Measurements from ENCODE around the gene HSPA12B. TPM values are rescaled to one million over a fixed set of nuclear protein-coding genes. Genes with fewer than 3 reads are reported as not detected.
A peak's percentile ranks its signal among the peaks of the same experiment; 100 is the strongest.

The HSPA12B gene
- total and polyA plus RNA-seq, 7 donors = 0.69 to 10.5 (median 6.1) TPM

GRCh38 chr20:3800878-3801260 lies 68.4 kb downstream of the HSPA12B start:
- Histone ChIP-seq H3K27me3 (no peaks in the 10 kb centered on the region), H3K27ac (peak overlapping the region in 1 of 4 donors; percentile 53), H3K4me1 (peaks cover 0 to 53% (median 46%) of the 10 kb centered on the region in 4 donors), H3K36me3 (peaks cover 11 to 70% (median 47%) of the 10 kb centered on the region in 4 donors), H3K4me3 (no peak overlapping the region), H3K9me3 (no peaks in the 10 kb centered on the region)
- TF ChIP-seq CTCF (IDR thresholded peaks at IDR 0.05) (no peak), POLR2A (IDR thresholded peaks at IDR 0.05) (no peak), EP300 (IDR thresholded peaks at IDR 0.05) (no peak), POLR2AphosphoS5 (IDR thresholded peaks at IDR 0.05) (no peak)
- WGBS, 2 donors = 95 to 96% methylated on average over 8 of the region's 8 CpGs
- intact Hi-C loops (cut with DNase I) = no loop called here
- no peak for DNase-seq

DNA sequence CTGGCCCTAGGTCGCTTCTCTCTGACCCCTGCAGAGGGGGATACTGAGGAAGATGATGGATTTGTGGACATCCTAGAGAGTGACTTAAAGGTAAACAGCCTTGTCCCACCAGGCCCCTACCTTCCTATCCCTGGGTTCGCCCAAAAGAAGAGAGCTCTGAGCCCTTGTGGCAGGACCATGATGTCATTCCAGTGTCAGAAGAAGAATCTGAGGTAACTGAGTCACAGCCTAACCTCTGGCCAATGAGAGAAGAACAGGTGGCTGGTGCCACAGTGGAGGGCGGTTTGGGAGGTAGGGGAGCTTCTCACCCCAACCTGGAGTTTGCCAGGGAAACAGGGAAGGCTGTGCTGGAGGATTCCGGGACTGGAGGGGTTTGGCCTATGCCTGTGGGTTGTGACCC lies 68.8 kb downstream of the HSPA12B start:
- no peak overlapping the region for H3K4me3 ChIP-seq
- H3K27me3 ChIP-seq = no peaks in the 10 kb centered on the region
- no peak for DNase-seq
- H3K9me3 ChIP-seq = no peaks in the 10 kb centered on the region
- intact Hi-C loops (cut with DNase I) = no loop called here
- peak overlapping the region in 1 of 4 donors; percentile 2 for H3K27ac ChIP-seq
- 95 to 98% methylated on average over 4 of the region's 4 CpGs for WGBS, 2 donors
- H3K36me3 ChIP-seq = peaks cover 11 to 70% (median 47%) of the 10 kb centered on the region in 4 donors
- TF ChIP-seq EP300 (IDR thresholded peaks at IDR 0.05) (no peak), POLR2A (IDR thresholded peaks at IDR 0.05) (no peak), POLR2AphosphoS5 (IDR thresholded peaks at IDR 0.05) (no peak), CTCF (IDR thresholded peaks at IDR 0.05) (no peak)
- H3K4me1 ChIP-seq = peaks cover 0 to 56% (median 50%) of the 10 kb centered on the region in 4 donors

DNA sequence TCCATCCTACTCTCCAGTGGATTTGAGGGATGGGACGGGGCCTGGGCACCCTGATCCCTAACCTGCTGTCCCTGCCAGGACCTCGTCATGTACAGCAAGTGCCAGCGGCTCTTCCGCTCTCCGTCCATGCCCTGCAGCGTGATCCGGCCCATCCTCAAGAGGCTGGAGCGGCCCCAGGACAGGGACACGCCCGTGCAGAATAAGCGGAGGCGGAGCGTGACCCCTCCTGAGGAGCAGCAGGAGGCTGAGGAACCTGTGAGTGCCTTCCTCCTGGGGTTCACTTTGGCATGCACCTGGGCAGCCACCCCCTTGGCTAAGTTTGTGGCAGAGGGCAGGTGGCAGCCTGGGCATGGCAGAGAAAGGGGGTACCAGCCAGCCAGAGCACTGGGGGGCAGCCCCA lies 69.4 kb downstream of the HSPA12B start:
- TF ChIP-seq POLR2AphosphoS5 (IDR thresholded peaks at IDR 0.05) = no peak
- WGBS, 2 donors = 96 to 97% methylated on average over 13 of the region's 13 CpGs
- no peak overlapping the region for H3K4me3 ChIP-seq
- H3K36me3 ChIP-seq = peaks cover 11 to 70% (median 47%) of the 10 kb centered on the region in 4 donors
- peak overlapping the region in 1 of 4 donors; percentile 2 for H3K27ac ChIP-seq
- intact Hi-C loops (cut with DNase I) = no loop called here
- no peaks in the 10 kb centered on the region for H3K27me3 ChIP-seq
- no peak for DNase-seq
- H3K4me1 ChIP-seq = peaks cover 0 to 56% (median 51%) of the 10 kb centered on the region in 4 donors
- H3K9me3 ChIP-seq = no peaks in the 10 kb centered on the region

Other genes with a start within 250 kb of the HSPA12B start
- gene GFRA4, start 69.3 kb upstream of the HSPA12B start, total RNA-seq = not detected
- not detected for gene GFRA4, start 69.3 kb upstream of the HSPA12B start, polyA plus RNA-seq
- 100 to 1,000 TPM in 2 of 4 donors, 10 to 100 TPM in 2; 49.9 to 484 (median 103) TPM for gene ADAM33, start 50.7 kb upstream of the HSPA12B start, total RNA-seq
- 10 to 100 TPM in 1 of 3 donors, 1 to 10 TPM in 1, under 1 TPM in 1; 0.69 to 12.3 (median 5.4) TPM for gene ADAM33, start 50.7 kb upstream of the HSPA12B start, polyA plus RNA-seq
- gene SIGLEC1, start 20.1 kb upstream of the HSPA12B start, total RNA-seq = 10 to 100 TPM in 3 of 4 donors, 1 to 10 TPM in 1; 9.9 to 17.1 (median 10.2) TPM
- 1 to 10 TPM; 2.4 to 6.9 (median 5.3) TPM for gene SIGLEC1, start 20.1 kb upstream of the HSPA12B start, polyA plus RNA-seq
- 100 to 1,000 TPM in 1 of 4 donors, 10 to 100 TPM in 3; 53.2 to 116 (median 69.6) TPM for gene ADISSP, start 35.1 kb downstream of the HSPA12B start, total RNA-seq
- 10 to 100 TPM; 15.7 to 38.1 (median 18.0) TPM for gene ADISSP, start 35.1 kb downstream of the HSPA12B start, polyA plus RNA-seq
- gene SPEF1, start 48.8 kb downstream of the HSPA12B start, total RNA-seq = under 1 TPM in 1 of 4 donors, not detected in 3; 0.81 TPM
- gene SPEF1, start 48.8 kb downstream of the HSPA12B start, polyA plus RNA-seq = under 1 TPM in 1 of 3 donors, not detected in 2; 0.12 TPM
- 10 to 100 TPM; 73.4 to 99.9 (median 84.3) TPM for gene CENPB, start 54.1 kb downstream of the HSPA12B start, total RNA-seq
- gene CENPB, start 54.1 kb downstream of the HSPA12B start, polyA plus RNA-seq = 10 to 100 TPM; 52.7 to 71.4 (median 58.9) TPM
- 10 to 100 TPM; 18.9 to 59.8 (median 26.9) TPM for gene CDC25B, start 63.6 kb downstream of the HSPA12B start, total RNA-seq
- 10 to 100 TPM; 12.5 to 65.8 (median 13.8) TPM for gene CDC25B, start 63.6 kb downstream of the HSPA12B start, polyA plus RNA-seq
- 10 to 100 TPM in 1 of 4 donors, 1 to 10 TPM in 3; 5.4 to 11.8 (median 7.3) TPM for gene AP5S1, start 87.9 kb downstream of the HSPA12B start, total RNA-seq
- 10 to 100 TPM; 10.8 to 14.5 (median 14.1) TPM for gene AP5S1, start 87.9 kb downstream of the HSPA12B start, polyA plus RNA-seq
- 10 to 100 TPM; 15.7 to 29.4 (median 19.7) TPM for gene MAVS, start 114.1 kb downstream of the HSPA12B start, total RNA-seq
- gene MAVS, start 114.1 kb downstream of the HSPA12B start, polyA plus RNA-seq = 10 to 100 TPM in 2 of 3 donors, 1 to 10 TPM in 1; 9.6 to 55.2 (median 18.0) TPM
- gene PANK2, start 156.7 kb downstream of the HSPA12B start, total RNA-seq = 10 to 100 TPM; 35.1 to 43.2 (median 39.0) TPM
- gene PANK2, start 156.7 kb downstream of the HSPA12B start, polyA plus RNA-seq = 10 to 100 TPM; 16.2 to 26.1 (median 20.3) TPM